ENCODE data around the gene LTBP2.

LTBP2 gene

DNA sequence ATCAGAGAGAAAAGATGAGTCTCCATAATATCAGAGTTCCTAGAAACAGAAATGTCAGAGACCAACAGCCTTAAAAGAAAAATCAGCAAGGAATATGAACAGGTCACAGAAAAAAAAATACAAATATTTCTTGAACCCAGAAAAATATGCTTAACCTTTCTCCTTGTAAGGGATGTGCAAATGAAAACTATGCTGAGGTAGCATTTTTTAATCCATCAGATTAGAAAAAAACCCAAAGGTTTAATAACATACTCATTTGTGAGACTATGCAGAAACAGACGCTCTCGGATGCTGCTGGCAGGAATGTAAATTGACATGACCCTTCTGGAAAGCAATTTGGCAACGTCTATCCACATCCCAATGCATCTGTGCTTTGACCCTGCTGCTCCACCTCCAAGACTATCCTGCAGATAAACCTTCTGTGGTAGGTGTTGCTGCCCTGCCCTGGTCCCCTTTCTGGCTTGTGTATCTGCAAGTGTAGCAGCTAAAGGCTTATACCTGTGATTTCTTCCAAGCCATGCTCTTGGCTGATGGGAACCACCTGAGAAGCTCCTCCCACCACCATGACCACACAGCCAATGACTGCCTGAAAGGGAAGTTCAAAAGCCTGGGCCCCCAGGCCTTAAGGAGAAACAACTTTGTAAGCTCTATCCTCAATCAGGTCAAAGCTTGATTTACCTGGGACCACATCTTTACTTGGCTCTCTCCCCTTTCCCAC, 49.4 kb downstream of the LTBP2 start:
- Histone ChIP-seq H3F3A (ENCODE audit: insufficient read depth, low read length) (no peaks in the 10 kb centered on the region), H3K36me3 (replicated peaks; ENCODE audit: insufficient read depth, low read length) (no peaks in the 10 kb centered on the region), H3K9me3 (replicated peaks; ENCODE audit: insufficient read depth, low read length) (no peaks in the 10 kb centered on the region), H3K9me2 (replicated peaks; ENCODE audit: insufficient read depth, low read length) (no peaks in the 10 kb centered on the region), H3K79me2 (ENCODE audit: low read length) (no peaks in the 10 kb centered on the region), H4K20me1 (ENCODE audit: insufficient read depth, low read length) (no peaks in the 10 kb centered on the region), H2AFZ (ENCODE audit: low read length) (no peak overlapping the region), H3K4me2 (ENCODE audit: low read depth, low read length) (no peak overlapping the region), H3K4me1 (ENCODE audit: low read length) (no peaks in the 10 kb centered on the region), H3K27ac (ENCODE audit: low read length) (no peak overlapping the region), H3K27me3 (replicated peaks; ENCODE audit: insufficient read depth, low read length) (no peaks in the 10 kb centered on the region), H3K4me3 (ENCODE audit: low read length) (no peak overlapping the region), H3K9ac (ENCODE audit: low read length) (no peak overlapping the region)
- TF ChIP-seq EZH2 (optimal IDR thresholded peaks at IDR 0.05; ENCODE audit: low read depth, low read length) = no peak
- TF ChIP-seq, protein P1, sequence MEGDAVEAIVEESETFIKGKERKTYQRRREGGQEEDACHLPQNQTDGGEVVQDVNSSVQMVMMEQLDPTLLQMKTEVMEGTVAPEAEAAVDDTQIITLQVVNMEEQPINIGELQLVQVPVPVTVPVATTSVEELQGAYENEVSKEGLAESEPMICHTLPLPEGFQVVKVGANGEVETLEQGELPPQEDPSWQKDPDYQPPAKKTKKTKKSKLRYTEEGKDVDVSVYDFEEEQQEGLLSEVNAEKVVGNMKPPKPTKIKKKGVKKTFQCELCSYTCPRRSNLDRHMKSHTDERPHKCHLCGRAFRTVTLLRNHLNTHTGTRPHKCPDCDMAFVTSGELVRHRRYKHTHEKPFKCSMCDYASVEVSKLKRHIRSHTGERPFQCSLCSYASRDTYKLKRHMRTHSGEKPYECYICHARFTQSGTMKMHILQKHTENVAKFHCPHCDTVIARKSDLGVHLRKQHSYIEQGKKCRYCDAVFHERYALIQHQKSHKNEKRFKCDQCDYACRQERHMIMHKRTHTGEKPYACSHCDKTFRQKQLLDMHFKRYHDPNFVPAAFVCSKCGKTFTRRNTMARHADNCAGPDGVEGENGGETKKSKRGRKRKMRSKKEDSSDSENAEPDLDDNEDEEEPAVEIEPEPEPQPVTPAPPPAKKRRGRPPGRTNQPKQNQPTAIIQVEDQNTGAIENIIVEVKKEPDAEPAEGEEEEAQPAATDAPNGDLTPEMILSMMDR (IDR thresholded peaks at IDR 0.05; ENCODE audit: low read length) = no peak
- no peak for TF ChIP-seq EZH2phosphoT487 (IDR thresholded peaks at IDR 0.05; ENCODE audit: low read length)
- DNase-seq = no peak

DNA sequence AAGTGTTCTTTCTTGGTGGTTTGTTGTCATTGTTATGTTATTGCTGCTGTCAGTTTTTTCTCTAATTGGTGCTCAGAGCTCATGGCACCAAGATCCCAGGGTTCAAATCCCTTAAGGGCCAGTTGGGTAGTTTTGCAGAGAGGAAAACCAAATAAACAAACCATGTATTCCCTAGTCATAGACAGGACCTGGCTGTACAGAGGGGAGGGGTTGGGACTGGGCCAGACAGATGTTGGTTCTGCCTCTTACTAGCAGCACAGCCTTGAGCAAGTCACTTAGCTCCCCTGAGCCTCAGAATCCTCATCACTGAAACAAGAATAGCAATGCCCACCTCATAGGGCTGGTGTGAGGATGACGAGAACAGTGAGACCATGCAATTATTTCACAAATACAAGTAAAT, 53.4 kb downstream of the LTBP2 start:
- H3K79me2 ChIP-seq (ENCODE audit: low read length) = no peaks in the 10 kb centered on the region
- H3K36me3 ChIP-seq (replicated peaks; ENCODE audit: insufficient read depth, low read length) = no peaks in the 10 kb centered on the region
- no peak for DNase-seq

DNA sequence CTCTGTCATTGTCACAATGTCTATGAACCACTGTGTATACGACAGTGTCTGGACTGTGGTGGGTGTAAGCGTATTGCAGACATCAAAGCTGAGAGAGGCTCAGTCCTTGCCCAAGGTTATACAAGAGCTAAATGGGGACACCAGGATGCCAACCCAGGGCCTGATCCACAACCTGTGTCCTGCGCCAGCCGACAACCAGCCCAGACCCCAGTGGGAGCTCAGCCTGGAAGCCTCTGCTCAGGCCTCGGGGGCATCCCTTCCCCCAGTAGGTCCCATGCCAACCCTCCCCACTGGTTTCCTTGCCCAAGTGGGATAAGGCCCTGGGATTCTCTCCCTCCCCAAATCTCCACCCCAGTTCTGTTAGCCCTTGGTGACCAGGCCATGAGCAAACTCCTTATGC, 54.3 kb downstream of the LTBP2 start:
- H3K9ac ChIP-seq (ENCODE audit: low read length) = no peak overlapping the region
- H3K36me3 ChIP-seq (replicated peaks; ENCODE audit: insufficient read depth, low read length) = no peaks in the 10 kb centered on the region
- no peak overlapping the region for H3K4me2 ChIP-seq (ENCODE audit: low read depth, low read length)
- no peaks in the 10 kb centered on the region for H4K20me1 ChIP-seq (ENCODE audit: insufficient read depth, low read length)
- no peaks in the 10 kb centered on the region for H3K9me3 ChIP-seq (replicated peaks; ENCODE audit: insufficient read depth, low read length)
- no peak overlapping the region for H2AFZ ChIP-seq (ENCODE audit: low read length)
- no peaks in the 10 kb centered on the region for H3K9me2 ChIP-seq (replicated peaks; ENCODE audit: insufficient read depth, low read length)
- H3K4me1 ChIP-seq (ENCODE audit: low read length) = no peaks in the 10 kb centered on the region
- H3F3A ChIP-seq (ENCODE audit: insufficient read depth, low read length) = no peaks in the 10 kb centered on the region
- TF ChIP-seq, protein P1 (IDR thresholded peaks at IDR 0.05; ENCODE audit: low read length) = no peak
- TF ChIP-seq EZH2 (optimal IDR thresholded peaks at IDR 0.05; ENCODE audit: low read depth, low read length) = no peak
- TF ChIP-seq EZH2phosphoT487 (IDR thresholded peaks at IDR 0.05; ENCODE audit: low read length) = no peak
- H3K27me3 ChIP-seq (replicated peaks; ENCODE audit: insufficient read depth, low read length) = no peaks in the 10 kb centered on the region
- no peak for DNase-seq
- H3K27ac ChIP-seq (ENCODE audit: low read length) = no peak overlapping the region
- no peaks in the 10 kb centered on the region for H3K79me2 ChIP-seq (ENCODE audit: low read length)
- no peak overlapping the region for H3K4me3 ChIP-seq (ENCODE audit: low read length)

More for the DNA sequence above, 53.4 kb downstream of the LTBP2 start:
- Histone ChIP-seq H2AFZ (ENCODE audit: low read length) (no peak overlapping the region), H3K4me2 (ENCODE audit: low read depth, low read length) (no peak overlapping the region), H3K27ac (ENCODE audit: low read length) (no peak overlapping the region), H3K27me3 (replicated peaks; ENCODE audit: insufficient read depth, low read length) (no peaks in the 10 kb centered on the region), H3F3A (ENCODE audit: insufficient read depth, low read length) (no peaks in the 10 kb centered on the region), H3K9me3 (replicated peaks; ENCODE audit: insufficient read depth, low read length) (no peaks in the 10 kb centered on the region), H3K9ac (ENCODE audit: low read length) (no peak overlapping the region), H3K4me3 (ENCODE audit: low read length) (no peak overlapping the region), H4K20me1 (ENCODE audit: insufficient read depth, low read length) (no peaks in the 10 kb centered on the region), H3K9me2 (replicated peaks; ENCODE audit: insufficient read depth, low read length) (no peaks in the 10 kb centered on the region), H3K4me1 (ENCODE audit: low read length) (no peaks in the 10 kb centered on the region)
- TF ChIP-seq EZH2phosphoT487 (IDR thresholded peaks at IDR 0.05; ENCODE audit: low read length) (no peak), EZH2 (optimal IDR thresholded peaks at IDR 0.05; ENCODE audit: low read depth, low read length) (no peak)
- TF ChIP-seq, protein P1 (IDR thresholded peaks at IDR 0.05; ENCODE audit: low read length) = no peak

Data from MM.1S (cell line).